ELF-1 (cell line): ENCODE results near the gene PDZRN3.

Source experiments
- DNase-seq: peaks from one replicate; pipeline ENCODE4 v3.0.0-alpha.2; 2016; ENCODE audit warnings: low read depth, low spot score

The PDZRN3 gene

GRCh38 chr3:73624821-73625665, at the start of gene PDZRN3:
Gene PDZRN3, minus strand, starts transcription at chr3:73624941.
- peak; percentile 78 for DNase-seq

- DNase-seq = no peak
These were observed 49.5 kb upstream of the PDZRN3 start for GRCh38 chr3:73674280-73674679.

GRCh38 chr3:73669260-73669659, 44.5 kb upstream of the PDZRN3 start:
- no peak for DNase-seq

GRCh38 chr3:73668391-73668790, 43.6 kb upstream of the PDZRN3 start:
- no peak for DNase-seq

- no peak for DNase-seq
These were observed 43.1 kb upstream of the PDZRN3 start for GRCh38 chr3:73667889-73668288.

GRCh38 chr3:73665286-73665685, 40.5 kb upstream of the PDZRN3 start:
- no peak for DNase-seq

GRCh38 chr3:73664389-73664788, 39.6 kb upstream of the PDZRN3 start:
- DNase-seq = no peak

GRCh38 chr3:73663495-73663894, 38.8 kb upstream of the PDZRN3 start:
- DNase-seq = no peak

- no peak for DNase-seq
These were observed 36.5 kb upstream of the PDZRN3 start for GRCh38 chr3:73661265-73661664.

- DNase-seq = peak; percentile 5
These were observed 33.5 kb upstream of the PDZRN3 start for GRCh38 chr3:73658227-73658626.

- no peak for DNase-seq
These were observed 32.4 kb upstream of the PDZRN3 start for GRCh38 chr3:73657186-73657585.

GRCh38 chr3:73656241-73656890, 31.6 kb upstream of the PDZRN3 start:
- no peak for DNase-seq

- DNase-seq = no peak
These were observed 30.5 kb upstream of the PDZRN3 start for GRCh38 chr3:73655197-73655596.

GRCh38 chr3:73653877-73654276, 29.1 kb upstream of the PDZRN3 start:
- no peak for DNase-seq

GRCh38 chr3:73653351-73653750, 28.6 kb upstream of the PDZRN3 start:
- no peak for DNase-seq

GRCh38 chr3:73652896-73653295, 28.2 kb upstream of the PDZRN3 start:
- no peak for DNase-seq

GRCh38 chr3:73637042-73637441, 12.3 kb upstream of the PDZRN3 start:
- no peak for DNase-seq

- DNase-seq = no peak
These were observed 10.5 kb upstream of the PDZRN3 start for GRCh38 chr3:73635254-73635653.

- DNase-seq = no peak
These were observed 9.2 kb upstream of the PDZRN3 start for GRCh38 chr3:73633916-73634344.

- DNase-seq = no peak
These were observed 8.7 kb upstream of the PDZRN3 start for GRCh38 chr3:73633453-73633852.

- DNase-seq = no peak
These were observed 1.4 kb upstream of the PDZRN3 start for GRCh38 chr3:73626106-73626505.

- DNase-seq = peak; percentile 82
These were observed 522 bp downstream of the PDZRN3 start for GRCh38 chr3:73624017-73624820.
